Measurements from ENCODE around the gene SETX.
"Not testable (repeated sequence)": the region's sequence is repeated elsewhere in the genome, so short reads cannot be mapped to it uniquely, and the experiment has no call there.

Gene SETX

GRCh38 chr9:132288361-132288760 lies 66.4 kb downstream of the SETX start:
- FAIRE-seq (no peak), DNase-seq (ENCODE audit: extremely low spot score, insufficient read length, low read depth) (no peak)

GRCh38 chr9:132287256-132287760 lies 67.5 kb downstream of the SETX start:
- FAIRE-seq: no peak

GRCh38 chr9:132283863-132284262 lies 70.9 kb downstream of the SETX start:
- DNase-seq (ENCODE audit: extremely low spot score, insufficient read length, low read depth) (no peak), FAIRE-seq (no peak)

More at GRCh38 chr9:132287256-132287760, 67.5 kb downstream of the SETX start:
- no peak for DNase-seq (ENCODE audit: extremely low spot score, insufficient read length, low read depth)

GRCh38 chr9:132283165-132283564 lies 71.6 kb downstream of the SETX start:
- DNase-seq (ENCODE audit: extremely low spot score, insufficient read length, low read depth) (no peak), FAIRE-seq (no peak)

GRCh38 chr9:132274861-132275260 lies 79.9 kb downstream of the SETX start:
- FAIRE-seq: no peak
- DNase-seq (ENCODE audit: extremely low spot score, insufficient read length, low read depth): no peak

GRCh38 chr9:132269704-132270516 lies 84.9 kb downstream of the SETX start:
- FAIRE-seq; DNase-seq (ENCODE audit: extremely low spot score, insufficient read length, low read depth): not testable (repeated sequence)

- FAIRE-seq (peak; percentile 51), DNase-seq (ENCODE audit: extremely low spot score, insufficient read length, low read depth) (peak; percentile 35)
Measured at GRCh38 chr9:132268725-132269352, 85.9 kb downstream of the SETX start.

- FAIRE-seq: no peak
- no peak for DNase-seq (ENCODE audit: extremely low spot score, insufficient read length, low read depth)
Measured at GRCh38 chr9:132267660-132268059, 87.1 kb downstream of the SETX start.

- no peak for FAIRE-seq
- DNase-seq (ENCODE audit: extremely low spot score, insufficient read length, low read depth): no peak
Measured at GRCh38 chr9:132266017-132266416, 88.8 kb downstream of the SETX start.

GRCh38 chr9:132260846-132261245 lies 93.9 kb downstream of the SETX start:
- FAIRE-seq (no peak), DNase-seq (ENCODE audit: extremely low spot score, insufficient read length, low read depth) (no peak)

- FAIRE-seq: no peak
Measured at GRCh38 chr9:132250324-132251262, 104.2 kb downstream of the SETX start.

GRCh38 chr9:132249690-132250089 lies 105.1 kb downstream of the SETX start:
- DNase-seq (ENCODE audit: extremely low spot score, insufficient read length, low read depth): no peak
- no peak for FAIRE-seq

More at GRCh38 chr9:132250324-132251262, 104.2 kb downstream of the SETX start:
- no peak for DNase-seq (ENCODE audit: extremely low spot score, insufficient read length, low read depth)

GRCh38 chr9:132249123-132249522 lies 105.7 kb downstream of the SETX start:
- DNase-seq (ENCODE audit: extremely low spot score, insufficient read length, low read depth) (no peak), FAIRE-seq (no peak)

GRCh38 chr9:132247942-132248341 lies 106.8 kb downstream of the SETX start:
- no peak for DNase-seq (ENCODE audit: extremely low spot score, insufficient read length, low read depth)
- FAIRE-seq: no peak

- FAIRE-seq: no peak
- DNase-seq (ENCODE audit: extremely low spot score, insufficient read length, low read depth): no peak
Measured at GRCh38 chr9:132245465-132245864, 109.3 kb downstream of the SETX start.

- no peak for FAIRE-seq
- no peak for DNase-seq (ENCODE audit: extremely low spot score, insufficient read length, low read depth)
Measured at GRCh38 chr9:132244582-132245455, 110.0 kb downstream of the SETX start.

- no peak for FAIRE-seq
- DNase-seq (ENCODE audit: extremely low spot score, insufficient read length, low read depth): no peak
Measured at GRCh38 chr9:132243156-132244074, 111.4 kb downstream of the SETX start.

- DNase-seq (ENCODE audit: extremely low spot score, insufficient read length, low read depth) (no peak), FAIRE-seq (no peak)
Measured at GRCh38 chr9:132242621-132243155, 112.1 kb downstream of the SETX start.

Measured in GM18507 (cell line).